Glutamatergic neuron (in vitro differentiated cells): ENCODE measurements around the gene PKMYT1. TPM values are rescaled to one million over a fixed set of nuclear protein-coding genes. Genes with fewer than 3 reads are reported as not detected.

Experiments
- DNase-seq: peaks from one replicate; pipeline ENCODE4 v3.0.0; 2022
- H3K27ac Mint-ChIP-seq: one replicate; pipeline ENCODE4 v1.8.0; 2020; ENCODE audit warnings: mild to moderate bottlenecking, mixed read lengths, inconsistent platforms; ENCODE audit not compliant: unreplicated experiment
- H3K27me3 Mint-ChIP-seq: one replicate; pipeline ENCODE4 v1.8.0; 2020; ENCODE audit warnings: mild to moderate bottlenecking, moderate library complexity, mixed read lengths, inconsistent platforms; ENCODE audit not compliant: unreplicated experiment
- H3K36me3 Mint-ChIP-seq: one replicate; pipeline ENCODE4 v1.8.0; 2020; ENCODE audit warnings: mild to moderate bottlenecking, mixed read lengths, inconsistent platforms; ENCODE audit not compliant: unreplicated experiment
- H3K4me1 Mint-ChIP-seq: one replicate; pipeline ENCODE4 v1.8.0; 2020; ENCODE audit warnings: mild to moderate bottlenecking, low read depth, mixed read lengths, inconsistent platforms; ENCODE audit not compliant: unreplicated experiment
- H3K4me3 Mint-ChIP-seq: one replicate; pipeline ENCODE4 v1.8.0; 2020; ENCODE audit warnings: mild to moderate bottlenecking, mixed read lengths, inconsistent platforms; ENCODE audit not compliant: unreplicated experiment
- H3K9me3 Mint-ChIP-seq: one replicate; pipeline ENCODE4 v1.8.0; 2020; ENCODE audit warnings: mild to moderate bottlenecking, moderate library complexity, mixed read lengths, inconsistent platforms; ENCODE audit not compliant: unreplicated experiment
- CTCF ChIP-seq: fragments of 200-600 bp; sonication (generic); IDR thresholded peaks from one replicate; pipeline ENCODE4 v1.5.0; 2021; ENCODE audit not compliant: partially characterized antibody, unreplicated experiment
- total RNA-seq: library from RNA; stranded (reverse); fragmentation: NEBNext Ultra II Directional; extraction: Animal tissue kit (Norgen Biotek cat#: 25700); gene quantifications from one replicate; pipeline ENCODE4 v1.2.1, GENCODE V29; 2021; ENCODE audit not compliant: unreplicated experiment

PKMYT1 gene
- total RNA-seq, 1 donor from 2014 or later, result 8.5 TPM

GRCh38 chr16:2971134-2971984 lies 8.9 kb downstream of the PKMYT1 start:
- peaks cover 8% of the 10 kb centered on the region for H3K27me3 Mint-ChIP-seq
- TF ChIP-seq CTCF, result no peak
- H3K4me1 Mint-ChIP-seq, result peaks cover 11% of the 10 kb centered on the region

GRCh38 chr16:2970563-2970962 lies 9.7 kb downstream of the PKMYT1 start:
- H3K27me3 Mint-ChIP-seq, result peaks cover 8% of the 10 kb centered on the region
- no peak for TF ChIP-seq CTCF
- H3K4me1 Mint-ChIP-seq, result peaks cover 11% of the 10 kb centered on the region
- no peak overlapping the region for H3K27ac Mint-ChIP-seq
- H3K4me3 Mint-ChIP-seq, result peak overlapping the region; percentile 78
- peaks cover 4% of the 10 kb centered on the region for H3K9me3 Mint-ChIP-seq
- no peaks in the 10 kb centered on the region for H3K36me3 Mint-ChIP-seq
- DNase-seq, result no peak

More at GRCh38 chr16:2971134-2971984, 8.9 kb downstream of the PKMYT1 start:
- Mint-ChIP-seq H3K36me3 (no peaks in the 10 kb centered on the region), H3K27ac (no peak overlapping the region), H3K4me3 (peak overlapping the region; percentile 78), H3K9me3 (peaks cover 4% of the 10 kb centered on the region)
- DNase-seq, result no peak

GRCh38 chr16:2969545-2970521 lies 10.4 kb downstream of the PKMYT1 start:
- Mint-ChIP-seq H3K4me3 (peak overlapping the region; percentile 78), H3K4me1 (peaks cover 11% of the 10 kb centered on the region), H3K9me3 (peaks cover 4% of the 10 kb centered on the region), H3K27me3 (peaks cover 9% of the 10 kb centered on the region), H3K36me3 (no peaks in the 10 kb centered on the region), H3K27ac (no peak overlapping the region)
- peak; percentile 79 for DNase-seq
- peak; percentile 55 for TF ChIP-seq CTCF

- DNase-seq, result peak; percentile 92
- H3K27me3 Mint-ChIP-seq, result peaks cover 9% of the 10 kb centered on the region
- peak within 1 kb of the TSS; percentile 88 for H3K27ac Mint-ChIP-seq
- peaks cover 11% of the 10 kb centered on the region for H3K4me1 Mint-ChIP-seq
- H3K36me3 Mint-ChIP-seq, result no peaks in the 10 kb centered on the region
- no peak for TF ChIP-seq CTCF
- peaks cover 4% of the 10 kb centered on the region for H3K9me3 Mint-ChIP-seq
- peak within 1 kb of the TSS; percentile 83 for H3K4me3 Mint-ChIP-seq
Measured at GRCh38 chr16:2968738-2969544, 11.3 kb downstream of the PKMYT1 start, which contains the start of gene PAQR4. PAQR4 (plus strand) TSS chr16:2969348; CDS start chr16:2969675, 327 bp downstream.
